Esophagus muscularis mucosa (tissue), 4 donors: ENCODE measurements around the gene LRRC3. TPM values are rescaled to one million over a fixed set of nuclear protein-coding genes. Genes with fewer than 3 reads are reported as not detected.

Experiments used
- DNase-seq: peaks from one replicate; pipeline ENCODE4 v3.0.0-alpha.2; 2017; ENCODE audit errors: extremely low spot score
- H3K27ac ChIP-seq, 4 donors: fragments of 200-600 bp; sonication (generic); replicated peaks in 1 of 4; 1 replicate in 3 of 4; 2 replicates in 1 of 4; pipeline ENCODE4 v1.5.1; 2016 to 2019; ENCODE audit warnings: mild to moderate bottlenecking in 1 of 4
- H3K27me3 ChIP-seq, 4 donors: fragments of 200-600 bp; sonication (generic); one replicate each; pipeline versions ENCODE4 v1.5.1 to v1.6.0; 2016 to 2019
- H3K36me3 ChIP-seq, 4 donors: fragments of 200-600 bp; sonication (generic); one replicate each; pipeline ENCODE4 v1.5.1; 2016 to 2019
- H3K4me1 ChIP-seq, 4 donors: fragments of 200-600 bp; sonication (generic); one replicate each; pipeline ENCODE4 v1.5.1; 2016 to 2019
- H3K4me3 ChIP-seq, 4 donors: fragments of 200-600 bp; sonication (generic); 1 replicate in 2 of 4; 2 replicates in 2 of 4; pipeline ENCODE4 v1.5.1; 2016 to 2019; ENCODE audit warnings: mild to moderate bottlenecking in 4 of 4, moderate library complexity in 1 of 4
- H3K9me3 ChIP-seq, 4 donors: fragments of 200-600 bp; sonication (generic); 1 replicate in 3 of 4; 2 replicates in 1 of 4; pipeline ENCODE4 v1.5.1; 2016 to 2019
- CTCF ChIP-seq, 3 experiments: fragments of 200-600 bp in 2 of 3; fragments of 450-650 bp in 1 of 3; sonication (generic) in 2 of 3; IDR thresholded peaks; one replicate each; pipeline ENCODE4 v1.5.1; 2017 to 2019; ENCODE audit warnings: antibody characterized with exemption in 3 of 3, mild to moderate bottlenecking in 2 of 3, moderate library complexity in 1 of 3
- EP300 ChIP-seq: sonication (generic); formaldehyde crosslinking; IDR thresholded peaks from one replicate; pipeline ENCODE4 v1.6.1; 2017; ENCODE audit warnings: antibody characterized with exemption
- POLR2A ChIP-seq: fragments of 450-650 bp; IDR thresholded peaks from one replicate; pipeline ENCODE4 v1.6.1; 2017; ENCODE audit warnings: antibody characterized with exemption, moderate library complexity, mild to moderate bottlenecking, low read depth
- POLR2AphosphoS5 ChIP-seq, 2 donors: sonication (generic); formaldehyde crosslinking; IDR thresholded peaks; one replicate each; pipeline ENCODE4 v1.6.1; 2017; ENCODE audit warnings: antibody characterized with exemption in 2 of 2
- WGBS: methylation state at CpG from one replicate; pipeline ENCODE4 v1.1.5; 2018; 5-methylcytosine and 5-hydroxymethylcytosine counted together
- intact Hi-C: fragments of 100-400 bp; cut with DNase I; formaldehyde crosslinking; loops from one replicate; pipeline ENCODE4 v1.15.1; 2023
- total RNA-seq, 4 donors: library from RNA; depleted of rRNA; stranded (reverse); fragments of >200 nt; gene quantifications; one replicate each; pipeline versions ENCODE4 v1.1.0 to v1.2.1, GENCODE V29; 2016

The LRRC3 gene
- total RNA-seq, 4 donors from 2014 or later: 3.3 to 6.6 (median 5.3) TPM

- peaks cover 9 to 18% (median 14%) of the 10 kb centered on the region in 4 donors for H3K4me1 ChIP-seq
- 86% methylated on average over 11 of the region's 11 CpGs for WGBS
- intact Hi-C loops: no loop called here
- no peak overlapping the region for H3K4me3 ChIP-seq
- no peak for DNase-seq
- peaks cover 0 to 21% (median 0%) of the 10 kb centered on the region in 4 donors for H3K27me3 ChIP-seq
- no peak for TF ChIP-seq CTCF (IDR thresholded peaks at IDR 0.05)
- TF ChIP-seq EP300: no peak
- no peak for TF ChIP-seq POLR2A
- TF ChIP-seq POLR2AphosphoS5 (IDR thresholded peaks at IDR 0.05): no peak
- H3K36me3 ChIP-seq: no peaks in the 10 kb centered on the region
- H3K27ac ChIP-seq: peak overlapping the region in 3 of 4 donors; percentile 16 to 60 (median 58)
- H3K9me3 ChIP-seq: no peaks in the 10 kb centered on the region
Measured at GRCh38 chr21:44439211-44439600, 16.1 kb upstream of the LRRC3 start.

GRCh38 chr21:44440241-44441040 is 14.9 kb upstream of the LRRC3 start:
- no peak for DNase-seq
- H3K27me3 ChIP-seq: peaks cover 0 to 24% (median 0%) of the 10 kb centered on the region in 4 donors
- WGBS: 83% methylated on average over 25 of the region's 33 CpGs
- TF ChIP-seq CTCF (IDR thresholded peaks at IDR 0.05) (no peak), POLR2AphosphoS5 (IDR thresholded peaks at IDR 0.05) (no peak), EP300 (no peak), POLR2A (no peak)
- peaks cover 9 to 18% (median 14%) of the 10 kb centered on the region in 4 donors for H3K4me1 ChIP-seq
- H3K9me3 ChIP-seq: no peaks in the 10 kb centered on the region
- H3K4me3 ChIP-seq: no peak overlapping the region
- intact Hi-C loops: no loop called here
- no peaks in the 10 kb centered on the region for H3K36me3 ChIP-seq
- no peak overlapping the region for H3K27ac ChIP-seq

- 95% methylated on average over 7 of the region's 10 CpGs for WGBS
- no peak for TF ChIP-seq CTCF (IDR thresholded peaks at IDR 0.05)
- TF ChIP-seq POLR2A: no peak
- TF ChIP-seq POLR2AphosphoS5 (IDR thresholded peaks at IDR 0.05): no peak
- TF ChIP-seq EP300: no peak
- H3K4me1 ChIP-seq: peaks cover 9 to 18% (median 14%) of the 10 kb centered on the region in 4 donors
- H3K36me3 ChIP-seq: no peaks in the 10 kb centered on the region
- intact Hi-C loops: no loop called here
- H3K4me3 ChIP-seq: no peak overlapping the region
- peaks cover 0 to 24% (median 0%) of the 10 kb centered on the region in 4 donors for H3K27me3 ChIP-seq
- H3K9me3 ChIP-seq: no peaks in the 10 kb centered on the region
- no peak for DNase-seq
- no peak overlapping the region for H3K27ac ChIP-seq
Measured at GRCh38 chr21:44441041-44441400, 14.3 kb upstream of the LRRC3 start.

- WGBS: 80% methylated on average over 11 of the region's 20 CpGs
- TF ChIP-seq POLR2A (no peak), POLR2AphosphoS5 (IDR thresholded peaks at IDR 0.05) (no peak), CTCF (IDR thresholded peaks at IDR 0.05) (no peak), EP300 (no peak)
- H3K36me3 ChIP-seq: no peaks in the 10 kb centered on the region
- H3K4me1 ChIP-seq: peaks cover 9 to 18% (median 14%) of the 10 kb centered on the region in 4 donors
- no peak overlapping the region for H3K27ac ChIP-seq
- no peak for DNase-seq
- intact Hi-C loops: no loop called here
- H3K4me3 ChIP-seq: no peak overlapping the region
- H3K27me3 ChIP-seq: peaks cover 0 to 24% (median 0%) of the 10 kb centered on the region in 4 donors
- H3K9me3 ChIP-seq: no peaks in the 10 kb centered on the region
Measured at GRCh38 chr21:44441581-44442265, 13.6 kb upstream of the LRRC3 start.
